Parathyroid adenoma (tissue), 2 donors: ENCODE results near the gene EPHA1.

ENCODE experiments used
- H2AFZ ChIP-seq: fragments of 300-600 bp; sonication (generic); one replicate; pipeline ENCODE4 v1.7.0; 2017; ENCODE audit warnings: antibody characterized with exemption, mild to moderate bottlenecking
- H3K27ac ChIP-seq: fragments of 300-600 bp; sonication (generic); one replicate; pipeline ENCODE4 v1.7.0; 2017
- H3K27me3 ChIP-seq: fragments of 300-600 bp; sonication (generic); one replicate; pipeline ENCODE4 v1.7.0; 2017; ENCODE audit warnings: low read length; ENCODE audit not compliant: control insufficient read depth, insufficient read depth
- H3K36me3 ChIP-seq: fragments of 300-600 bp; sonication (generic); one replicate; pipeline ENCODE4 v1.7.0; 2017; ENCODE audit warnings: low read length; ENCODE audit not compliant: control insufficient read depth, insufficient read depth
- H3K4me1 ChIP-seq: fragments of 300-600 bp; sonication (generic); one replicate; pipeline ENCODE4 v1.7.0; 2017; ENCODE audit warnings: control low read depth
- H3K4me2 ChIP-seq: fragments of 300-600 bp; sonication (generic); one replicate; pipeline ENCODE4 v1.7.0; 2017; ENCODE audit warnings: low read length
- H3K4me3 ChIP-seq: fragments of 300-600 bp; sonication (generic); one replicate; pipeline ENCODE4 v1.7.0; 2017; ENCODE audit warnings: low read depth, low read length
- H3K79me2 ChIP-seq: fragments of 300-600 bp; sonication (generic); one replicate; pipeline ENCODE4 v1.7.0; 2017; ENCODE audit warnings: control low read depth
- H3K9ac ChIP-seq: fragments of 300-600 bp; sonication (generic); one replicate; pipeline ENCODE4 v1.7.0; 2017; ENCODE audit warnings: mild to moderate bottlenecking
- H3K9me3 ChIP-seq: fragments of 300-600 bp; sonication (generic); one replicate; pipeline ENCODE4 v1.7.0; 2017; ENCODE audit warnings: low read length; ENCODE audit not compliant: control insufficient read depth
- CTCF ChIP-seq: fragments of 300-600 bp; sonication (generic); IDR thresholded peaks from one replicate; pipeline ENCODE4 v1.7.0; 2017; ENCODE audit warnings: antibody characterized with exemption, mild to moderate bottlenecking
- donor health status: primary hyperparathyroidism.

The EPHA1 gene

DNA sequence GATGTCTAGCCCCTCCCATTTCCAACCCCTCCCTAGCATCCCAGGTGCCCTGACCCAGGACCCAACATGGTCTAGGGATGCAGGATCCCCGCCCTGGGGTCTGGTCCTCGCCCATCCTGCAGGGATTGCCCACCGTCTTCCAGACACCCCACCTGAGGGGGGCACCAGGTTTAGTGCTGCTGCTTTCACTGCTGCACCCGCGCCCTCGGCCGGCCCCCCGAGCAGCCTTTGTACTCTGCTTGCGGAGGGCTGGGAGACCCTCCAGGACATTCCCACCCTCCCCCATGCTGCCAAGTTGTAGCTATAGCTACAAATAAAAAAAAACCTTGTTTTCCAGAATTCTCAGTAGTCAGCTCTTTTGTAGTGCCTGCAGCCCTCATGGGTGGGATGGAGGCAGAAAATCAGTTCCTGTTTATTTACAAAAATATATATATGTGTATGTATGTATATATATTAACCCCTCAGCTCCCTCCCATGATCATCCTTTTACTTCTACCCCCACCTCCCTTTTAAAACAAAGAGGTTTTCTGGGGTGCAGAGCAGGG lies 17.8 kb downstream of the EPHA1 start:
- Histone ChIP-seq H2AFZ (no peak overlapping the region), H3K4me3 (no peak overlapping the region), H3K9ac (no peak overlapping the region), H3K4me1 (peaks cover 19% of the 10 kb centered on the region), H3K27ac (peak overlapping the region; percentile 58), H3K27me3 (no peaks in the 10 kb centered on the region), H3K4me2 (peak overlapping the region; percentile 8), H3K9me3 (no peaks in the 10 kb centered on the region), H3K36me3 (no peaks in the 10 kb centered on the region), H3K79me2 (no peaks in the 10 kb centered on the region)
- no peak for TF ChIP-seq CTCF

- H3K4me1 ChIP-seq = peaks cover 20% of the 10 kb centered on the region
- H3K4me3 ChIP-seq = no peak overlapping the region
- no peaks in the 10 kb centered on the region for H3K27me3 ChIP-seq
- H3K36me3 ChIP-seq = no peaks in the 10 kb centered on the region
- H2AFZ ChIP-seq = no peak overlapping the region
- no peak for TF ChIP-seq CTCF
- H3K4me2 ChIP-seq = no peak overlapping the region
- H3K9me3 ChIP-seq = no peaks in the 10 kb centered on the region
- H3K27ac ChIP-seq = no peak overlapping the region
- no peak overlapping the region for H3K9ac ChIP-seq
- no peaks in the 10 kb centered on the region for H3K79me2 ChIP-seq
Observed at GRCh38 chr7:143390104-143390772, 18.4 kb downstream of the EPHA1 start.

GRCh38 chr7:143389316-143390103 lies 19.1 kb downstream of the EPHA1 start:
- peak overlapping the region; percentile 24 for H3K27ac ChIP-seq
- no peaks in the 10 kb centered on the region for H3K36me3 ChIP-seq
- H3K27me3 ChIP-seq = no peaks in the 10 kb centered on the region
- no peak overlapping the region for H3K4me3 ChIP-seq
- no peaks in the 10 kb centered on the region for H3K9me3 ChIP-seq
- H3K4me2 ChIP-seq = no peak overlapping the region
- no peaks in the 10 kb centered on the region for H3K79me2 ChIP-seq
- H3K4me1 ChIP-seq = peaks cover 22% of the 10 kb centered on the region
- no peak overlapping the region for H3K9ac ChIP-seq
- H2AFZ ChIP-seq = no peak overlapping the region
- TF ChIP-seq CTCF = peak; percentile 13

- Histone ChIP-seq H2AFZ (no peak overlapping the region), H3K36me3 (no peaks in the 10 kb centered on the region), H3K9me3 (no peaks in the 10 kb centered on the region), H3K4me3 (no peak overlapping the region), H3K4me2 (no peak overlapping the region), H3K27ac (no peak overlapping the region), H3K27me3 (no peaks in the 10 kb centered on the region), H3K4me1 (peaks cover 28% of the 10 kb centered on the region), H3K9ac (no peak overlapping the region), H3K79me2 (no peaks in the 10 kb centered on the region)
- no peak for TF ChIP-seq CTCF
Observed at GRCh38 chr7:143388491-143389101, 20.1 kb downstream of the EPHA1 start.
